CD4-positive, alpha-beta T cell treated with Interleukin-17A for 1 hour (primary cell): ENCODE results near the gene C6orf15.

Experiments used
- DNase-seq: peaks from one replicate; pipeline ENCODE4 v3.0.0-alpha.2; 2020

C6orf15 gene

DNA sequence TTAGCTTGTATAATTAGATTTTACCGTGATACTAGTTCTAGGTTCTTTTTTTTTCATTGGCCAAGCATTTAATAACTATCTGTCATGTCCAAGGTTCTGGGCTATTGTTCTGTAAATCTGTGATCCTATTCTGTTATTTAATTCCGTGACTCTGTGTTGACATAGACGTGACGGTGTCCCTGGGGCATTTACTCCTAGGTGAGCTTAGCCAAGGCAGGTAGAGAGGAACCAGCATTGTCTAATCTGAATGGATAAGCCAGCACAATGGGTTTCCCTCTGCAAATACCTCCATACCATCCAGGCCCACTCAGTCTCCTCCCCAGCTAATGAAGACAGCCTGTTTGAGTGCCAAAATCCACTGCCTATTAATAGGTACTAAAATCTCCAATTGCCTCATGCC lies 16.8 kb upstream of the C6orf15 start:
- DNase-seq = no peak

- peak; percentile 76 for DNase-seq
These were observed 15.8 kb upstream of the C6orf15 start for GRCh38 chr6:31128093-31128676.

DNA sequence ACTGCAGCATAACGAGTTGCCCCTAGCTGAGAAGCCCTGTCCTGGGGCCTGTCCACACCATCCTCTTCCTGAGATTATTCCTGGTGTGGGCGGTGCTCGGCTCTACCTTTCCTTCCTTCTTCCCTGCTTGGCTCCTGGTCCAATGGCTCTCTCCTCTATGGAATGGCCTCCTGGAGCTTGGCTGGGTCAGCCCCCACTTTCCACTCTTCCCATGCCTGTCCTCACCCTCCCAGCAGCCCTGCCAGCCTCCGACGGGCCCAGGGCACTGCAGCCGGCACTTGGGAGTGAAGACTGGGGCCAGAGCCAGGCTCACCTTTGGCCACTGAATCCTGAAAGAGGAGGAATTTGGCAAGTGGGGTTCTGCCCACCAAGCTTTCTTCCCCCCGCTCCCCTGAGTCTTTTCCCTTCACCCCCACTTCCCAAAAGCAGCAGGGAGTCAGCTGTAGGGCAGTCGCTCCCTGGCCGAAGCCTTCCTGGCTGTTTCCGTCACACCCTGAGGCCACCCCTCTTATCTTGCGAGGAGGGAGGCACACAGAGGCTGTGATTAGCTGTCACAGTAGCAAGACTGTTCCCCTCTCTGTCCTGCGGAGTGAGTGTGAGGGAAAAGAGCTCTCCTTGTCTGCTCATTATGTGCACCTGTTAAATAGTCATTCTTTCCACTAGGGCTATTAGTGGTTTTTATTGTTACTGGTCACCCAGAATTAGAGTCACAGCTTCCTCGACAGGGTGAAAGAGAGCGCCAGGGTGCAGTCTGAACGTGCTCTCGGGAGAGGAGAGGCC lies 14.2 kb upstream of the C6orf15 start:
- DNase-seq = no peak

DNA sequence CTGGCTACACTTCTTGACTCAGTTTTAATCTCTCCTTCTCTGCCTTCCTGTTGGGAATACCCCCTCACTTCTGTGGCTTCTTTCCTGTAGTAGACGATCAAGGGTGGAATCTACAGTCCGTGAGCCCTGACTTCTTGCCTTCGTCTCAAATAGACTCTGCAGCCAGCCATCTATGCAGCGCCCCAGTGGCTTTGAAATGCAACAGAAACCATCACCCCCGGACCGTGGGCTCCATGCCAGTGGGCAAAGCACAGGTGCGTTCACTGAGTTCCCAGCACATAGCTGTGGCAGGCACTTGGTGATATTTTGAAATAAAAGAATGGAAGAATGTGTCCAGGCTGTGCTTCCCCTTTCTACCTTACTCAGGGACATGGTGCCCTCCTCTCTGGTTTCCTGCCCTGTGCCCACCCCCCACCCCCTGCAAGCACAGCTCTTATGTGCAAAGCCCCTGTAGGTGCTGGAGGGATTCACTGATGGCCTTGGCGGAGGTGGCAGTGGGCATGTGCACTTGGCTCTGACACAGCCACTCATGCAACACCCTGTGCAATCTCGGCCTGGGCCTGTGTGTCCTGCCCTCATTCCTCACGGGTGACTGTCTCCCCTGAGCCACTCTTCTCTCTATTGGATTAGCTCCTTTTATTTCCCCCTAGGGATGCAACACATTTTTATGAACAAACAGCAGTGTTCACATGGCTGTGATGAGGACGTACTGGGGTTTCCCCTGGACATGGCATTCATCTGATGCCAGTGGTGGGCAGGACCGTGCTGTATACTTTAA lies 13.4 kb upstream of the C6orf15 start:
- DNase-seq = no peak

DNA sequence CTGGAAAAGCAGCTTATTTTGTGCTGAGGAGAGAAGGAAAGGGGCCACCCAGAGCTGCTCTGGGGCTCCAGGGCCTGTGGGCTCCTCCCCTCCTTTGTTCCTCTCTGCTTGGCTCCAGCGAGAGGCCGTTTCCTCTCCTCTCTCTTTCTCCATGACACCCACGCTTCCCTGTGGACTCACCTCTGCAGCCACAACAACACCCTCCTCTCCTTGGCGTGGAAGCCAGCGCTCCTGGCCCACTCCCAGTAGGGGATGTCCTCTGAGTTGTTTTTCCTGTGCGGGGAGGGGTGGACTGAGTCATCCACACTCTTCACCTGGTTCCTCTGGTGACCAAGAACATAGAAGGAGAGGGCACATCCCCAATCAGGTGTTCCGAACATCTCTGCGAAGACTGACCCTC lies 12.8 kb upstream of the C6orf15 start:
- DNase-seq = no peak

GRCh38 chr6:31122791-31123706 lies 10.7 kb upstream of the C6orf15 start:
- DNase-seq = no peak

DNA sequence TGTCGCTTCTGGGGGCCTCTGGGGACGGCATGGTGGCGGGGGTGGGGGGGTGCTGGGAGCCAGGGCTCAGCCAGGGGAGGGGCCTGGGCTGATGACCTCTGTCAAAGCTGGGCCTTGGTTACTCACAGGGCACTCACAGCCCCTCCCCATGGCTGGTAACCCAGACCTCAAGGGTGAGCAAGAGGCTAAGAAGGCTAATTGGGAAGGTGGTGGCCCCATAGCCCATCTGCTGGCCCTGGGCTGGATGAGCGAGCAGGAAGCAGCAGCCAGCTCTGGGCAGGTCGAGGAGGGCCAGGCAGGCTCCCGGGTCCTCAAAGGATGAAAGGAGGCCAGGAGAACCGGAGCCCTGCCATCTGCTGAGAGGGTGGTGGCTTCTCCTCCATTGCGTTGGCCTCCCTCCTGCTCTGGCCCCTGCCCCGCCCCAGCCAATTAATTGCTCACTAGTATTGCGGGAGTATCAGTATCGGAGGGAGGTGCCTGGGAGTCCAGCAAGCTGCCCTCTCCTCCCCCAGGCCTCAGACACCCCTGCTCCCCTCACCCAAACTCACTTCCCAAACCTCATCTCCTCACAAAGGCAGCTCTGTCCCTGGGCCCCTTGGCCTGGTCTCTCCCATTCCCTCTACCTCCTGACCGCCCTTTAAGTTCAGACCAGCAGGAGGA lies 8.9 kb upstream of the C6orf15 start:
- DNase-seq = no peak

- no peak for DNase-seq
These were observed 8.0 kb upstream of the C6orf15 start, which contains the start of gene CDSN for GRCh38 chr6:31120151-31120915. TSS of gene CDSN (minus strand) at chr6:31120446. CDS start at chr6:31120419, 27 bp downstream.

DNA sequence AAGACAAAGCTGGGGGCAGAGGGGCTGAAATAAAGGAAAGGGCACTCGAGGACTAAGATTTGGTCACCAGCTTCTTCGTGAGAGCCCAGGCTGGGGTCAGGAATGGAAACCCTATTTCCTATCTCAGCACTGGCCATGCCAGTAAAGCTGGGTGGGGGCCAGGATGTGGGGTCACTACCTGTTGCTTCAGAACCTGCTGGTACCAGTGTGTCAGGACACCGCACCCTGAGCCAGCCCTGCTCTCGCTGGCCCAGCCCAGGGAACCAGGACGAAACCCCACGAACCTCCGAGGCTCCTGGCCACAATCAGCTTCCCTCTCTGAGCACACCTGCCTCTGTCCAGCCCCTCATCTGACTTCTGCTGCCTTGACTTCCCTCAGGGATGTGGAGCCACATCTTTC lies 5.8 kb upstream of the C6orf15 start:
- DNase-seq = no peak

- DNase-seq = no peak
These were observed 4.4 kb upstream of the C6orf15 start for GRCh38 chr6:31116661-31117385.

- DNase-seq = no peak
These were observed 3.7 kb upstream of the C6orf15 start for GRCh38 chr6:31115941-31116560.

GRCh38 chr6:31114970-31115849 lies 2.8 kb upstream of the C6orf15 start:
- DNase-seq = peak; percentile 30

DNA sequence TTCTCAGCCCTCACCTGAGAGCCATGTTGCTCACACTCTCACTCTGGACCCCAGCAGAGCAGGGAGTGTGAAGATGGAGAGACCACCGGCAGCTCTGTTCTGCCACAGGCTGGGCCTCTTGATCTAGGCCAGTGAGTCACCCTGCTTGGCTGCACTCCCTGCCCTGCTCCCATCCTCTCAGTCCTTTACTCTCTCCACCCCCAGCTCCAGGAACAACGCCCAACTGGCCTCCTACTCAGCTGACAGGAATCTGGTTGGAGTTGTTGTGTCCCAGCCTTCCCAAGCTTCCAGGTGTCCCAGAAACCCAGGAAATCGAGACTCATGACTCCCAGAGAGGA lies 2.1 kb upstream of the C6orf15 start, which contains the start of gene PSORS1C1:
PSORS1C1 (plus strand) TSS at position 260 of the 338 bp plus-strand sequence. CDS start 14,833 bp downstream, outside the sequence.
- DNase-seq = no peak

- no peak for DNase-seq
These were observed 1.6 kb upstream of the C6orf15 start for GRCh38 chr6:31113861-31114540.

DNA sequence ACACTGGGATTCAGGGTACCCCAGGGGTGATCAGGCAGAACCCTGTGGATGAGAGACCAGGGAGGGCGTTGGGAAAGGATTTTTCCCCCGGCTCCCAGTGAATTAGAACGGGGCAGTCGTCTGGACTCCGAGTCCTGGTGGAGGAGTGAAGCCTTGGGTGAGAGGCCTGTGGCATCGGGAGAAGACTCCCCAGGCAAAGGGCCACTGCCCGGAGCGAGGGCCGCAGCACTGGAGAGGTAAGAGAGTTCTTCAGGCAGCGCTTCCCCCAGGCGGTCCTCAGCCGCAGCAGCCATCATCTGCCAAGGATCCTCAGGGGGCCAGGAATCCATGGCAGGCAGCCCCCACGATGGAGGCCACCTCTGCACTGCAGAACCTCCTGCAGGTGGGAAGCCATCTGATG lies 663 bp downstream of the C6orf15 start:
- DNase-seq = no peak

DNA sequence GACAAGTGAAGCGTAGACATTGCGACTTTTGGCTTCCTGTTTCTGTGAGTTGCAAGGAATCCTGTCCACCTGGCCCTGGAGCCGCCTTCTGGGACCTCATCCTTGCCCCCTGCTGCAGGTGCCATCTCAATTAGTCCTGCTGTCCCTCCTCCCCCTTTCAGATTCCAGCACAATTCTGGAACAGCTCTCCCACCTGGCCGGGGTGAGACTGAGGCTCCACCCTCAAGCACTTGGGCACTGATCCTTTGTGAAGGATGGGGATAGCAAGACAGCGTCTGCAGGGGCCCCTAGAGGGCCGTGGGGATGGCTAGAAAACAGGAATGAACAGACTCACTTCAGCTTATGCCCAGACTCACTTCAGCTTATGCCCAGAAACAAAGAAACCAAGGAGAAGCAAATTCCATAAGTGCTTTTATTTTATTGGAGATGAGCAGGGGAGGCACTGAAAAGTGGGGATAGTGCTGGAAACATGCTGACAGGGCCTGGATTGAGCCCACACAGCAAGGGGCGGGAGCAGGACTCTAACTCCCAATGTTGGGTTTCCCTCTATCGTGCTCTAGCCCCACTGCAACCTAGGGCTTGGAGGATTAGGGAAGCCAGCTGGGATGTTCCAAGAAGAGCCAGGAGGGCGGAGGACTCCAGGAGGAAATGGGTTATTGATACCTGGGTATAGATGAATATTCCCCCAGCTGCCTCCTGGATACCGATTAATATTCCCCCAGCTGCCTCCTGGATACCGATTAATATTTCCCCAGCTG lies 1.4 kb downstream of the C6orf15 start:
- DNase-seq = no peak

GRCh38 chr6:31107052-31107451 lies 5.3 kb downstream of the C6orf15 start:
- DNase-seq = no peak

DNA sequence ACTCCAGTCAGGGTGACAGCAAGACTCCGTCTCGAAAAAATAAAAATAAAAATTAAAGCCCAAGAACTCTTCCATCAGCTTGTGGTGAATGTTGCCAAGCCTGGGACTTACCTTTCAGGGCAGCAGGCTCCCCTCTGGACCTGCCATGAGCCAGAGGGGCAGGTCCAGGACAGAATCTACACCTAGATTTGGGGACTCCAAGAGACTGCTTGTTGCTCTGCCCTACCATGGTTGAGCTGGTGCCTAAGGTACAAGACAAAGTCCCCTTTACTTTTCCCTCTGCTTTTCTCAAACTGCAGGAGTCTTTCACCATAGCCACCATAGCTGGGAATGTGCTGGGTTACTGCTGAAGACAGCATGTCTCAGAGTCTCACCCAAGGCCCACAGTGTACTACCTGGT lies 9.2 kb downstream of the C6orf15 start:
- no peak for DNase-seq
